ES-I3 (cell line): ENCODE results near the gene EME1.

ENCODE experiments used
- H3K36me3 ChIP-seq: 2 replicates; pipeline ENCODE4 v1.6.1; 2013; ENCODE audit warnings: mild to moderate bottlenecking, low read length, control low read depth, moderate library complexity; ENCODE audit not compliant: insufficient read depth
- H3K4me1 ChIP-seq: 2 replicates; pipeline ENCODE4 v1.6.1; 2013; ENCODE audit warnings: mild to moderate bottlenecking, control low read depth, low read length; ENCODE audit not compliant: insufficient read depth
- H3K9ac ChIP-seq: 2 replicates; pipeline ENCODE4 v1.6.1; 2013; ENCODE audit warnings: low read depth, mild to moderate bottlenecking, low read length, moderate library complexity
- H3K9me3 ChIP-seq: 2 replicates; pipeline ENCODE4 v1.6.1; 2013; ENCODE audit warnings: mild to moderate bottlenecking, low read length, moderate library complexity; ENCODE audit not compliant: control insufficient read depth, insufficient read depth

EME1 gene

DNA sequence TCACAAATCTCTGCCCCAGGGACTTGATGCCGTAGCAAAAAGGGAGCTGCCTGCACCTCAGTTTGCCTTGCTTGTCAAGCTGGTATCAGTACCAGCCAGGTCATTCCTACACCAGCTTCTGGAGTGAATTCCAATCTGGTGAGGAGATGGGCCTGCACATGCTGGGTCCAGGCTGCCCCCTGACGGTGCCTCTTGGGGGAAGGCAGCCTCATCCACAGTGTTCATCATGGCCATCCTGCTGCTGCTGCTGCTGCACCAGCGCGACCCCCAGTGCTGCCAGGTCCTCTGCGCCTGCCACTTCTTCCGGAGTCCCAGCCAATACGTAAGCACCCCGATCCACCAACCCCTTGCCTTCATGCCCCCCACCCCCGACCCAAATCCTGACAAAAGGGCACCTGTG, 8.3 kb upstream of the EME1 start:
- peaks cover 35% of the 10 kb centered on the region for H3K4me1 ChIP-seq
- no peak overlapping the region for H3K9ac ChIP-seq
- peaks cover 23% of the 10 kb centered on the region for H3K36me3 ChIP-seq
- no peaks in the 10 kb centered on the region for H3K9me3 ChIP-seq

DNA sequence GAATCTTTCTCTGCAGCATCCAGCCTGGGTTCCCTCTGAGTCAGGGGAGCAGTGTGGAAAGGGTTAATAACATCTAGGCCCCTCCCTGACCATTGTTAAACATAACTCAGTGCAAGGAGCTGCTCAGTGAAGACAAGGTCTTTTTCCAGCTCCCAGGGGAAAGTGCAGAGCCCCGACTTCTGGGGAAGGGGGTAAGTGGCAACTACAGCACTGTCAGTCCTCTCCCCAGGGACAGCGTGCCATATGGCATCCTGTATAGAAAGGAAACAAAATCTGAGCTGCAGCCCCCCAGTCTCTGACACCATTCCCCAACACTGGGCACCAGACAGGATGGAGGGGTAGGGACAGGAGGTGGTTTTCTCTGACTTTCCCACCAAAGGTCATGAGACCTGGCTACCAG, 7.9 kb upstream of the EME1 start:
- Histone ChIP-seq H3K36me3 (peaks cover 27% of the 10 kb centered on the region), H3K4me1 (peaks cover 35% of the 10 kb centered on the region), H3K9ac (no peak overlapping the region), H3K9me3 (no peaks in the 10 kb centered on the region)

DNA sequence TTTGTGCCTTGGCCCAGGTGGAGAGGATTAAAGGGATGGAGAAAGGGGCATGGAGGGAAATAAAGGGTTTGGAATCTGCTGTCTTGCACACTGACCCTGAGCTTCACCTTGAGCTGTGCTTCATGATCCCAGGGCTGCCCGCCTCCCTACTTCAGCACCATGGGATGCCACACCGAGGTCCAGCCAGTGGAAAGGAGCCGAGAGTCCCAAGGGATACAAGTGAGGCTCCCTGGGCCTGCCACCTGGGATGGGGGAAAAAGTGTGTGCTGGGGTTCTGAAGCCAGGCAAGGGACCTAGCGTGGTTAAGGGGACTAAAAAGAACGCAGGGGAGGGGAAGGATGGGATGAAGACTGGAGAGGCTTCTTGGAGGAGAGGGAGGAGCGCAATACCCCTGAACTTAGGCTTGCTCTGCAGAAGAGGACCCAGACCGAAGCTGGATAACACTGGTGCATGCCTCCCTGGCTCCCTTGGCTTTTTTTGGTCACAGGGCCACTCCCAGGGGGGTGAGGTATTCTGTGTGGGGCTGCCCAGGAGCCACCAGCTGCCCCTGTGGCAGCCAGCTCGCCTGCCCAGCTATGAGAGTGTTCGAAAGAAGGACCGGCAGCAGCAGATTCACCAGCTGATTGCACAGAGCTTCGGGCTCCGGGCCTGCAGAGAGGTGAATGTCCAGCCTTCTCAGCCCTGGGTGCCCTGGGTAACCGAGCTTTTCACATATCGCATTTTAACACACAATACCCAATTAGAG, 7.2 kb upstream of the EME1 start:
- peaks cover 35% of the 10 kb centered on the region for H3K4me1 ChIP-seq
- H3K36me3 ChIP-seq, result peaks cover 33% of the 10 kb centered on the region
- H3K9me3 ChIP-seq, result no peaks in the 10 kb centered on the region
- H3K9ac ChIP-seq, result no peak overlapping the region

DNA sequence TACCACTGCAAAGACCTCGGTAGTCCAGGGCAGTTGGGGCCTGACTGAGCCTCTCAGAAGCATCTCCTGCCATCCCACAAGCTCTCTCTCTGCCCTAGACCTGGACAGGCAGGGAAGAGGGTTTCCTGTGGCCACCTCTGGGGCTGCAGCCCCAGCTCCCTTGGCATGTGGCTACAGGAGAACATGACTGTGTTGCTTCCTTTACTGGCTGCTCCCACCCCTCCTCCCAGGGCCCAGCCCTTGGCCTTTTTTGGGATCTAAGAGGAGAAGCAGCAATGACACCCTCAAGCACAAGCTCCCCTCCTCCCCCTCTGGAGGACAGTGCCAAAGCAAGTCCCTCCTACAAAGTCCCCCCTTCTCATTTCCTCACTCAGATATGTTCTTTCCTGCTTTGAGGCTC, 5.6 kb upstream of the EME1 start:
- Histone ChIP-seq H3K4me1 (peaks cover 33% of the 10 kb centered on the region), H3K36me3 (peaks cover 36% of the 10 kb centered on the region), H3K9ac (no peak overlapping the region), H3K9me3 (no peaks in the 10 kb centered on the region)

DNA sequence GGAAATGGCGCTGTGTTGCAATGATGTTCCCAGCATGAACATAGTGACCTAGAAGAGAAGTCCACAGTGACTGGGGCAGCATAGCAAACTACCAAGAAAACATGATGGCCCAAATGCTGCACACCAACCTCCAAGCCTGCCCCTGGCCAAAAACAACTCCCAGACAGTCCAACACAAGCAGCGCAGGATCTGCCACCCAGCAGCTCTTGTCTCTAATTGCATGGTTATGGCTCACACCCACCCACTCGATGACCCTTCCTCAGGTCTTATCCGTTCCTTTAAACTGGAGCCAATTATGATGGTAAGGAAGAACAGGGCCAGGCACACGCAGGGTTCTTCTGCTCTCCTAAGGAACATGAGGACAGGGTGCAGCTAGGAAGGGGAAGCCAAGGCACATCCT, 3.0 kb upstream of the EME1 start:
- Histone ChIP-seq H3K4me1 (peaks cover 14% of the 10 kb centered on the region), H3K36me3 (peaks cover 36% of the 10 kb centered on the region), H3K9me3 (no peaks in the 10 kb centered on the region), H3K9ac (no peak overlapping the region)

DNA sequence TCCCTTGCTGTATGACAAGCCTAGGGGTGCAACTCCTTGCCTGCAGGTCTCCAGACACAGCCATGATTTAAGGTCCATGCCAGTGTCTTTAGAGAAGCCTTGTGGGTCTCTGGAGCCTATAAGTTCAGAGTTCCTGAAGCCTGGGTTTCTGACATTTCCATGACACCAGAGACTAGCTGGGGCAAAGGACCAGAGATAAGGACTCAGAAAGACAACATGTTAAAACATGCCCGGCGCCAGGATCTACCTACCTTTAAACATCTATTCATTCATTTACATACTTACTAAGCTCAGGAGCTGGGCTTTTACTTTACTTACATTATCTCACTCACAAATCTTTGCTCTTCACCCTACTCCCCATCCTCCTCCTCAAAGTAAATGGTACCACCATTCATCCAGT, 1.5 kb upstream of the EME1 start:
- H3K9ac ChIP-seq, result no peak overlapping the region
- peaks cover 33% of the 10 kb centered on the region for H3K36me3 ChIP-seq
- H3K4me1 ChIP-seq, result peaks cover 5% of the 10 kb centered on the region; the same call in 1 of the 2 replicates
- no peaks in the 10 kb centered on the region for H3K9me3 ChIP-seq

DNA sequence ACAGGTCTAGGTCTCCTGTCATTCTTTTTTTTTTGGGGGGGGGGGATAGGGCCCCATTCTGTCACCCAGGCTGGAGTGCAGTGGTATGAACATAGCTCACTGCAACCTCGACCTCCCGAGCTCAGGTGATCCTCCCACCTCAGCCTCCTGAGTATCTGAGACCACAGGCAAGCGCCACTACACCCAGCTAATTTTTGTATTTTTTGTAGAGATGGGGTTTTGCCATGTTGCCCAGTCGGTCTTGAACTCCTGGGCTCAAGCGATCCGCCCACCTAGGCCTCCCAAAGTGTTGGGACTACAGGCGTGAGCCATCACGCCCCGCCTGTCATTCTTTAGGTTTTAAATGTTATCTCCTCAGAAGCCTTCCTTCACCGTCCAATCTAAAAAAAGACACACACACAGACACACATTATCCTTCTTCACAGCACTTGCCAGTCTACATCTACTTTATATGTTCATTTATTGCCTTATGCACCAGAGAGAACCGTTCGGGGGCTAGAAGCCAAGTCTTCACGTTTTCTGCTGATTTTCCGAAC, 739 bp upstream of the EME1 start:
- H3K9me3 ChIP-seq, result no peaks in the 10 kb centered on the region
- peaks cover 5% of the 10 kb centered on the region; the same call in 1 of the 2 replicates for H3K4me1 ChIP-seq
- H3K36me3 ChIP-seq, result peaks cover 32% of the 10 kb centered on the region
- H3K9ac ChIP-seq, result peak overlapping the region; percentile 98

DNA sequence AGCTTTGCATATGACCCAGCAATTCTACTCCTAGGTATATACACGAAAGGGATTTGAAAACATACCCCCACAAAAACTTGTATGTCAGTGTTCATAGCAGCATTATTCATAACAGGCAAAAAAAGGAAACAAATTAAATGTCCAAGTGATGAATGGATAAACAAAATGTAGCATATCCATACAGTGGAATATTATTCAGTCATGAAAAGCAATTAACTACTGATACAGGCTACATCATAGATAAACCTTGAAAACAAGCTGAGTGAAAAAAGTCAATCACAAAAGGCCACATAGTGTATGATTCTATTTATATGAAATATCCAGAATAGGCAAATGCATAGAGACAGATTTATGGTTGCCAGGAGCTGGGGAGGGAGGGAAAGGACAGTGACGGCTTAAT, 676 bp downstream of the EME1 start:
- Histone ChIP-seq H3K36me3 (peaks cover 21% of the 10 kb centered on the region), H3K9me3 (no peaks in the 10 kb centered on the region), H3K4me1 (peaks cover 9% of the 10 kb centered on the region; the same call in 1 of the 2 replicates), H3K9ac (peak overlapping the region; percentile 98)

DNA sequence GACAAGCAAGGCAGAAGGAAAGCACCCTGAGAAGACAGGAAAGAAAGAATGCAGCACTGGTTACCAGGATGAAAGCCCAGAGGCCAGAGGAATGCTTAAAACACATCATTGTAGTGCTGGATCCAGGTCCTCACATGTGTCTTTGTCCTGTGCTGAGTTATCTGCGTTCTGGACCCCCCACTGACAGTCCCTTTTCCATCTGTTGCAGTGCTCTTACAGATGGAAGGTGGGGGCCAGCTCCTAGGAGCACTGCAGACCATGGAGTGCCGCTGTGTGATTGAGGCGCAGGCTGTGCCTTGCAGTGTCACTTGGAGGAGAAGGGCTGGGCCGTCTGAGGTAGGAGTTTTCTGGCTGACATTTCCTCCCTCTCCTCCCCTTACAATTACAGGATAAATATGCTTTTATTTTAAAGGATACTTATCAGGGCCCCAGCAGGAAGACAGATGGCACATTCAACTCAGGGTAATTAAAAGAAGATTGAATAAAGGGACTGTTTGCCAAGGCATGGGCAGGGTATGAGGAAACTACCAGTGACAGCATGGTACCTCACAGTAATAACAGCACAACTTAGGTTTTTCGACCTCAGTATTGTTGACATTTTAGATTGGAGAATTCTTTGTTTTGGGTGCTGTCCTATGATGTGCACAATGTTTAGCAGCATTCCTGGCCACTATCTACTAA, 3.0 kb downstream of the EME1 start:
- H3K9me3 ChIP-seq, result no peaks in the 10 kb centered on the region
- peaks cover 17% of the 10 kb centered on the region for H3K36me3 ChIP-seq
- H3K4me1 ChIP-seq, result peaks cover 11% of the 10 kb centered on the region; the same call in 1 of the 2 replicates
- H3K9ac ChIP-seq, result no peak overlapping the region

DNA sequence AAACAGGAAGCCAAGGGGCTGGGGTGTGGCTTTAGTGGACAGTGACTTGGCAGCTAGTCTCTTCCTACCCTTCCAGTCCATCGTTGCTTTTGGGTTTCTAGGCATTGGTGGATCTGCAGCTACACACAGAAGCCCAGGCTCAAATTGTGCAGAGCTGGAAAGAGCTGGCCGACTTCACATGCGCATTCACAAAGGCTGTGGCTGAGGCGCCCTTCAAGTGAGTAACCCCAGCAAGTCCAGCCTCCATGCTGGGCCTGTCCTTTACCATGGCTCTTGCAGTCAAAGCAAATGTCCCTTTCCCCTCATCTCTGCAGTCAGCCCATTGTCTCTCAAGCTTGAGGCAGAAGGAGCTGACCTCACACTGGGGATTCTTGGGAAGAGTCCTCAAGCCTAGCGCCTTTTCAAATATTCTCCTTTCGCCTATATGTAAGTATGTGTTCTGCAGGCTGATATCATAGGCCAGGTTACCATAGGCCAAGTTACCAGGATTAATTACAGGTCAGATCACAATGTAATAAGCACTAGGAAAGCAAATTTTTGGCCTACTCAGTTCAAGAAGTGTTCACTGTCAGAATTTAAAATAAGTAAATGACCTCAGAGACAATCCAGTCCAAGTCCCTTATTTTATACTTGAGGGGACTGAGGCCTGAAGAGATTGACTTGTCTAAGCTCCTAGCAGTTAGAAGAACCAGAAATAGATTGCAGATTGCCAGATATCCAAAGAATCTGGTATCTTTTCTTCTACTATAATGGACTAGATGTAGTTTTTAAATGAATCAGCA, 6.5 kb downstream of the EME1 start:
- H3K9me3 ChIP-seq, result no peaks in the 10 kb centered on the region
- H3K4me1 ChIP-seq, result peaks cover 6% of the 10 kb centered on the region; the same call in 1 of the 2 replicates
- H3K36me3 ChIP-seq, result peaks cover 36% of the 10 kb centered on the region
- H3K9ac ChIP-seq, result no peak overlapping the region

DNA sequence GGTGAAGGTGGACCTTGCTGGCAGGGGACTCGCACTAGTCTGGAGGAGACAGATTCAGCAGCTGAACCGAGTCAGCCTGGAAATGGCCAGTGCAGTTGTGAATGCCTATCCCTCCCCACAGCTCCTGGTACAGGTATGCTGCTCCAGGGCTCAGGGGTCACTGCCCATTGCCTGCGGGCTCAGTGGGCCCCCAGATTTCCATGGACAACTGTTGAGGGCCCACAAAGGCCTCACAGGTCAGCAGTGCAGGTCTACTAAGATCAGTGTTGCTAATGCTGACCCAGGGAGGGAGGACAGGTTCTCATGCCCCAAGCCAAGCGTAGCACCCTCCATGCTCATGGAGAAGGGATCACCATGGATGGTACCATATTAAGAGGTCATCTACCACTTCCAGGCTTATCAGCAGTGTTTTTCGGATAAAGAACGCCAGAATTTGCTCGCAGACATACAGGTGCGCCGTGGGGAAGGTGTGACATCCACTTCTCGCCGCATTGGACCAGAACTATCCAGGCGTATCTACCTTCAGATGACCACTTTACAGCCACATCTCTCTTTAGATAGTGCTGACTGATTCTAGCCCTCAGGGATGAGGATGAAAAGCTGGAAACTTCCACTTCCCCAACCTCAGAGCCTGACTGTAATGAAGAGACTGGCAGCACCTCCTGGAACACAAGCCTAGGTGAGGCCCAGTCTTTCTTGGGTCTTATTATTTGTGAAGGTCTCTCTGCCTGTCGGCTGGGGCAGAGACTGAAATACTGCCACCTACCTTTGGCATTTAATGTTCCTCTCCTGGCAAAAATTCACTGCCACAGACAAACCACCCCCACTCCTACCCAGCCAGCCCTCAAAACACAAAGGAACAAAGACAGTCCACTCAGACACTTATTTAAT, 7.6 kb downstream of the EME1 start:
- H3K36me3 ChIP-seq, result peaks cover 42% of the 10 kb centered on the region
- no peak overlapping the region for H3K9ac ChIP-seq
- H3K4me1 ChIP-seq, result peaks cover 6% of the 10 kb centered on the region; the same call in 1 of the 2 replicates
- H3K9me3 ChIP-seq, result no peaks in the 10 kb centered on the region

DNA sequence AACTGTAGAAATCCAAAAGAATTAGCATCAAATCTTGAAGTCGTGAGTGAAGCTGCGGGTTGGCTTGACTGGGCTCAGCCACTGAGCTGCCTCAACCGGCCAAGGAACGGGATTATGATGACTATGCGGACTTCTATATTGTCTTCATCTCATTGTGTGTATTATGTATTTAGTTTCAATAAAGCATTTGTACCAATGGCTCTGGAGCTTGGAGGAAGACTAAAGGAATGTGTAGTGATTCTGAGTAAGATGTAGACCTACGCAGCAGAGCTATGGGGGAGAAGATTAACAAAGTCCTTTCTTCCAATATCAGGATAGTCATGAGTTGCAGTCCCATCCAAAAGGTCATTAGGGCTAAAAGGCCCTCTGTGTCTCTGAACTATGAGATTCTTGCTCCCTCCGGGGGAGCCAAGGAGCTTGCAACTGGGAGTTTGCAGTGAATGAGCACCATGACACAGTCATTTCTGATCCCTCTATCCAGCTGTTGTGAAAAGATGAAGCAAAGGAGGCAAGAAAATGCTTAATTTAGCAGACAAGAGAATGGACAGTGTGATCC, 8.3 kb downstream of the EME1 start:
- H3K36me3 ChIP-seq, result peaks cover 43% of the 10 kb centered on the region
- no peak overlapping the region for H3K9ac ChIP-seq
- H3K4me1 ChIP-seq, result peaks cover 6% of the 10 kb centered on the region; the same call in 1 of the 2 replicates
- H3K9me3 ChIP-seq, result no peaks in the 10 kb centered on the region

DNA sequence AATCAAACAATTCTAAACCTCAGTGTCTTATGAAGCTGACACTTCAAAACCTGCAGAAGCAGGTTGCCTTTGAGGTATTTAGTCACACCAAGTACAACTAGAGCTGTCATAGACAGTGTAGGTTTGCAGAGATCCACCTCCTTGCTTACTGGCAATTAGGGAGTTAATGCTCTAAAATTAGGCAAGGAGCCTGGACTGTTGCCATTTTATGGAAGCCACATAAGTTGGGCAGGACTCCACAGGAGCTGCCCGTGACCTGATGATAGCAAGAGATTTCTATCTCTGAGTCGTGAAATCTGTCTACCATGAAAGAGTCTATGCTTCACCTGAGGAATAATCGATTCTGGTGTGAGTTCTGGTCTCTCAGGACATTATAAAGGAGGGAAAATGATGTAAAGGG, 8.9 kb downstream of the EME1 start:
- Histone ChIP-seq H3K9ac (no peak overlapping the region), H3K9me3 (no peaks in the 10 kb centered on the region), H3K36me3 (peaks cover 47% of the 10 kb centered on the region), H3K4me1 (peaks cover 6% of the 10 kb centered on the region; the same call in 1 of the 2 replicates)
